Lower leg skin (tissue), 3 donors: ENCODE results near the gene ADAMTS16.

ENCODE experiments used
- POLR2A ChIP-seq, 2 donors: fragments of 450-650 bp; IDR thresholded peaks; one replicate each; pipeline ENCODE4 v1.6.1; 2016 to 2017; ENCODE audit warnings: antibody characterized with exemption in 2 of 2, mild to moderate bottlenecking in 1 of 2, moderate library complexity in 1 of 2
- TF ChIP-seq, protein P1 (sequence below), 3 donors: fragments of 450-650 bp; IDR thresholded peaks; one replicate each; pipeline ENCODE4 v1.5.1; 2016; ENCODE audit warnings: antibody characterized with exemption in 3 of 3, mild to moderate bottlenecking in 3 of 3, moderate library complexity in 2 of 3

- TF ChIP-seq, protein P1, sequence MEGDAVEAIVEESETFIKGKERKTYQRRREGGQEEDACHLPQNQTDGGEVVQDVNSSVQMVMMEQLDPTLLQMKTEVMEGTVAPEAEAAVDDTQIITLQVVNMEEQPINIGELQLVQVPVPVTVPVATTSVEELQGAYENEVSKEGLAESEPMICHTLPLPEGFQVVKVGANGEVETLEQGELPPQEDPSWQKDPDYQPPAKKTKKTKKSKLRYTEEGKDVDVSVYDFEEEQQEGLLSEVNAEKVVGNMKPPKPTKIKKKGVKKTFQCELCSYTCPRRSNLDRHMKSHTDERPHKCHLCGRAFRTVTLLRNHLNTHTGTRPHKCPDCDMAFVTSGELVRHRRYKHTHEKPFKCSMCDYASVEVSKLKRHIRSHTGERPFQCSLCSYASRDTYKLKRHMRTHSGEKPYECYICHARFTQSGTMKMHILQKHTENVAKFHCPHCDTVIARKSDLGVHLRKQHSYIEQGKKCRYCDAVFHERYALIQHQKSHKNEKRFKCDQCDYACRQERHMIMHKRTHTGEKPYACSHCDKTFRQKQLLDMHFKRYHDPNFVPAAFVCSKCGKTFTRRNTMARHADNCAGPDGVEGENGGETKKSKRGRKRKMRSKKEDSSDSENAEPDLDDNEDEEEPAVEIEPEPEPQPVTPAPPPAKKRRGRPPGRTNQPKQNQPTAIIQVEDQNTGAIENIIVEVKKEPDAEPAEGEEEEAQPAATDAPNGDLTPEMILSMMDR (IDR thresholded peaks at IDR 0.05) = no peak
- TF ChIP-seq POLR2A (IDR thresholded peaks at IDR 0.05) = no peak
These were observed 39.5 kb downstream of the ADAMTS16 start for GRCh38 chr5:5179597-5179996.
